CD8-positive, alpha-beta memory T cell (primary cell): ENCODE results near the gene ANKS3. TPM values are rescaled to one million over a fixed set of nuclear protein-coding genes. Genes with fewer than 3 reads are reported as not detected.

Experiments used
- CTCF ChIA-PET: fragments of 350-600 bp; sonication (Branson Sonifier 250); formaldehyde crosslinking; loops from one replicate; lab custom pipeline; 2021; ENCODE audit warnings: antibody characterized with exemption; lab: Charles Lee
- POLR2A ChIA-PET: fragments of 350-600 bp; sonication (Branson Sonifier 250); formaldehyde crosslinking; loops from one replicate; lab custom pipeline; 2021; ENCODE audit warnings: antibody characterized with exemption; lab: Charles Lee
- DNase-seq, 5 donors: peaks; one replicate each; pipeline versions ENCODE4 v3.0.0 to v3.0.0-alpha.2; 2020 to 2022; ENCODE audit warnings: mixed read lengths in 1 of 5
- H3K27ac ChIP-seq: one replicate; pipeline ENCODE4 v1.7.0; 2013; ENCODE audit warnings: low read depth, mild to moderate bottlenecking, low read length, moderate library complexity
- H3K27me3 ChIP-seq: 2 replicates; pipeline ENCODE4 v1.7.0; 2013; ENCODE audit warnings: low read length, mild to moderate bottlenecking; ENCODE audit not compliant: insufficient read depth, poor library complexity, severe bottlenecking
- H3K36me3 ChIP-seq: 2 replicates; pipeline ENCODE4 v1.7.0; 2013; ENCODE audit warnings: mild to moderate bottlenecking, low read length, moderate library complexity; ENCODE audit not compliant: insufficient read depth
- H3K4me1 ChIP-seq: 2 replicates; pipeline ENCODE4 v1.7.0; 2013; ENCODE audit warnings: mild to moderate bottlenecking, low read length, moderate library complexity; ENCODE audit not compliant: insufficient read depth
- H3K4me3 ChIP-seq: 2 replicates; pipeline ENCODE4 v1.7.0; 2013; ENCODE audit warnings: mild to moderate bottlenecking, low read length
- H3K9me3 ChIP-seq: 2 replicates; pipeline ENCODE4 v1.7.0; 2013; ENCODE audit warnings: mild to moderate bottlenecking, low read length
- H3K27ac Mint-ChIP-seq, 8 donors: one replicate each; pipeline ENCODE4 v1.8.0; 2020 to 2021; ENCODE audit warnings: mixed read lengths in 8 of 8, mild to moderate bottlenecking in 6 of 8, inconsistent platforms in 3 of 8, moderate library complexity in 3 of 8
- H3K27me3 Mint-ChIP-seq, 2 donors: one replicate each; pipeline ENCODE4 v1.8.0; 2020 to 2021; ENCODE audit warnings: mixed read lengths in 2 of 2, mild to moderate bottlenecking in 1 of 2, moderate library complexity in 1 of 2
- H3K36me3 Mint-ChIP-seq, 3 donors: one replicate each; pipeline ENCODE4 v1.8.0; 2020 to 2021; ENCODE audit warnings: mixed read lengths in 3 of 3, inconsistent platforms in 1 of 3, mild to moderate bottlenecking in 1 of 3
- H3K4me1 Mint-ChIP-seq, 3 donors: one replicate each; pipeline ENCODE4 v1.8.0; 2020 to 2021; ENCODE audit warnings: mixed read lengths in 3 of 3, inconsistent platforms in 1 of 3, mild to moderate bottlenecking in 1 of 3
- H3K4me3 Mint-ChIP-seq, 7 donors: one replicate each; pipeline ENCODE4 v1.8.0; 2020 to 2021; ENCODE audit warnings: mixed read lengths in 7 of 7, mild to moderate bottlenecking in 6 of 7, moderate library complexity in 4 of 7, inconsistent platforms in 2 of 7
- H3K9me3 Mint-ChIP-seq, 5 donors: one replicate each; pipeline ENCODE4 v1.8.0; 2020 to 2022; ENCODE audit warnings: mixed read lengths in 5 of 5, mild to moderate bottlenecking in 3 of 5, moderate library complexity in 2 of 5, inconsistent platforms in 1 of 5
- polyA plus RNA-seq: library from polyadenylated mRNA; unstranded; fragments of 300-500 nt; fragmentation: Illumina TruSeq; gene quantifications from one replicate; pipeline ENCODE4 v1.2.3, GENCODE V29; 2021
- total RNA-seq, 2 experiments: library from RNA; stranded (reverse); gene quantifications; one replicate each; pipeline ENCODE4 v1.2.3, GENCODE V29; 2021

ANKS3 gene
- total RNA-seq (10 to 100 TPM; 16.9 to 18.5 TPM), polyA plus RNA-seq (4.3 TPM)

- peak within 1 kb of the TSS; percentile 88 for H3K27ac ChIP-seq
- Mint-ChIP-seq H3K36me3 (peaks cover 0 to 22% (median 0%) of the 10 kb centered on the region in 3 donors), H3K4me1 (peaks cover 19 to 33% (median 25%) of the 10 kb centered on the region in 3 donors), H3K27me3 (no peaks in the 10 kb centered on the region), H3K4me3 (peak within 1 kb of the TSS; percentile 86 to 97 (median 91)), H3K9me3 (no peaks in the 10 kb centered on the region), H3K27ac (peak within 1 kb of the TSS; percentile 88 to 99 (median 93))
- H3K4me3 ChIP-seq = peak within 1 kb of the TSS; percentile 99
- H3K36me3 ChIP-seq = peaks cover 6% of the 10 kb centered on the region
- CTCF ChIA-PET = interaction anchor here (0.8 to 2.1 kb wide), 13 partner anchors 10 to 364 kb away, joined by 3 to 12 read pairs (median 4); partner anchors contain the start of genes HMOX2, MGRN1, NAGPA and NUDT16L1
- DNase-seq = peak; percentile 74 to 85 (median 79)
- H3K9me3 ChIP-seq = no peaks in the 10 kb centered on the region
- H3K4me1 ChIP-seq = peaks cover 18% of the 10 kb centered on the region
- H3K27me3 ChIP-seq = no peaks in the 10 kb centered on the region
- POLR2A ChIA-PET = interaction anchor here (0.5 to 2.2 kb wide), 15 partner anchors 14 to 335 kb away, joined by 3 to 27 read pairs (median 4); partner anchors contain the start of genes GLYR1, NAGPA, NUDT16L1 and ROGDI
Measured at GRCh38 chr16:4734063-4734729, at the start of gene ANKS3, which contains the start of gene DNAAF8. ANKS3 (minus strand) TSS chr16:4734271; CDS start chr16:4730149, 4,122 bp downstream. DNAAF8 (plus strand) TSS chr16:4734537; CDS start chr16:4736515, 1,978 bp downstream.

DNA sequence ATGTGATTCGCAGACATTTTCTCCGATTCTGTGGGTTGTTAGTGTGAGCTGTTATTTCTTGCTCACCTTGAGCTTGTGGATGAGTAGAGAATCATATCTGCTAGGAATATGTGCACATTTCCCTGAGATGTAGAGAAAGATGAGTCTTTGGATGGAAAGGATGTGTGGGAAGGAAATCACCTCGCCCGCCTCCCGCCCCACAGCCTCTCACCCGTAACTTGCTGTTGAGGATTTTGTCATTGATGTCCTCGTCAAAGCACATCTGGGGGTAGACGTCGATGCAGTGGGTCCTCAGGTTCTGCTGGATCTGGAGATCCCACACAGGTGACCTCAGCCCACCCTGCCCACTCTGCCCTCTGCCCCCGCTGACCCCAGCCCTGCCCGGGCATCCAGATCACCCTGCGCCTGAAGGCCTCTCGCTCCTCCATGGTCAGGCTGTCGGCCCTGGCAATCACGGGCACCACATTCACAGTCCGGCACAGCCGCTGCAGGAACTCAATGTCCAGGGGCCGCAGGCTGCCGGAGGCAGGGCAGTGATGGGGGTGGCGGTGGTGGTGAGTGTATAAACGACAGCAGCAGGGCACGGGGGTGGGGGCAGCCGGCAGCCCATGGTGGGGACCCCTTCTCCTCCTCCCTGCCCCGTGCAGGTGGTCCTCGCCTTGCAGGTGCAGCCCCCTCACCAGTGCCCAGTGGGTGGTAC lies 49.3 kb upstream of the ANKS3 start:
- Mint-ChIP-seq H3K4me1 (no peaks in the 10 kb centered on the region), H3K27ac (peak overlapping the region in 1 of 8 donors; percentile 13), H3K4me3 (no peak overlapping the region), H3K27me3 (no peaks in the 10 kb centered on the region), H3K9me3 (no peaks in the 10 kb centered on the region), H3K36me3 (no peaks in the 10 kb centered on the region)
- DNase-seq = no peak
- no peaks in the 10 kb centered on the region for H3K36me3 ChIP-seq
- H3K4me1 ChIP-seq = no peaks in the 10 kb centered on the region
- CTCF ChIA-PET = no interaction called here
- no peaks in the 10 kb centered on the region for H3K27me3 ChIP-seq
- no peak overlapping the region for H3K4me3 ChIP-seq
- POLR2A ChIA-PET = no interaction called here
- no peaks in the 10 kb centered on the region for H3K9me3 ChIP-seq
- no peak overlapping the region for H3K27ac ChIP-seq

GRCh38 chr16:4780235-4780634 lies 46.2 kb upstream of the ANKS3 start:
- no peaks in the 10 kb centered on the region for H3K4me1 Mint-ChIP-seq
- H3K27ac Mint-ChIP-seq = no peak overlapping the region
- no peak overlapping the region for H3K4me3 Mint-ChIP-seq
- H3K9me3 Mint-ChIP-seq = no peaks in the 10 kb centered on the region
- DNase-seq = no peak
- POLR2A ChIA-PET = no interaction called here
- Histone ChIP-seq H3K27me3 (no peaks in the 10 kb centered on the region), H3K36me3 (no peaks in the 10 kb centered on the region), H3K27ac (no peak overlapping the region), H3K4me1 (no peaks in the 10 kb centered on the region), H3K9me3 (no peaks in the 10 kb centered on the region), H3K4me3 (no peak overlapping the region)
- H3K36me3 Mint-ChIP-seq = no peaks in the 10 kb centered on the region
- CTCF ChIA-PET = no interaction called here
- H3K27me3 Mint-ChIP-seq = no peaks in the 10 kb centered on the region

GRCh38 chr16:4778050-4778392 lies 44.0 kb upstream of the ANKS3 start:
- Histone ChIP-seq H3K9me3 (no peaks in the 10 kb centered on the region), H3K27me3 (no peaks in the 10 kb centered on the region), H3K27ac (no peak overlapping the region), H3K36me3 (no peaks in the 10 kb centered on the region), H3K4me1 (no peaks in the 10 kb centered on the region), H3K4me3 (no peak overlapping the region)
- ChIA-PET CTCF (no interaction called here), POLR2A (no interaction called here)
- DNase-seq = no peak
- Mint-ChIP-seq H3K27ac (no peak overlapping the region), H3K4me3 (no peak overlapping the region), H3K27me3 (no peaks in the 10 kb centered on the region), H3K4me1 (no peaks in the 10 kb centered on the region), H3K36me3 (no peaks in the 10 kb centered on the region), H3K9me3 (no peaks in the 10 kb centered on the region)

DNA sequence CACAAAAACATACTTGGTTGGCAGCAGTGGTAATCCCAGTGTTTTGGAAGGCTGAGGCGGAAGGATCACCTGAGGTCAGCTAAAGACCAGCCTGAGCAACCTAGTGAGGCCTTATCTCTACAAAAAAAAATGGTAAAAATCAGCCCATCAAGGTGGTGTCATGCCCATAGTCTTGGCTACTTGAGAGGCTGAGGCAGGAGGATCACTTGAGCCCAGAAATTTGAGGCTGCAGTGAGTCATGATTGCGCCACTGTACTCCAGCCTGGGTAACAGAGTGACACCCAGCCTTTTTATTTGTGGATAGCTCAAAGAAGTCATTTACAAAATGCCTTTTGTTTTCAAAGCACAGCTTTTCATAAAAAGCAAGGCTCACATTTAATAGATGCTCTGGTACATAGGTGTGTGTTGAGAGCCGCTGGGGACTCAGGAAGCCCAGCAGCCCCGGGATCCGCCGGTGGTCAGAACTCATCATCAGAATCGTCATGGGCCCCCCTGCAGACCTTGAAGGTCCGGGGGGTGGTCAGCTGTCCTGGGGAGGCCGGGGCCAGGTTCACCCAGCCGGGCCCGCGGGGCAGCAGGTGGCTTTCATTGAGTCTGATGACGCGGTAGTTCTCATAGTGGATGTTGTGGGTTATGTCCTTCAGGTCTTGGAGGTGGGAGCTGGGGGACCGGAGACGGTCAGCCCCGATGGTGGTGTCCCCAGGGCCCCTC lies 43.4 kb upstream of the ANKS3 start:
- no peaks in the 10 kb centered on the region for H3K27me3 ChIP-seq
- ChIA-PET POLR2A (no interaction called here), CTCF (no interaction called here)
- no peaks in the 10 kb centered on the region for H3K4me1 ChIP-seq
- Mint-ChIP-seq H3K4me3 (no peak overlapping the region), H3K9me3 (no peaks in the 10 kb centered on the region), H3K4me1 (no peaks in the 10 kb centered on the region), H3K36me3 (no peaks in the 10 kb centered on the region), H3K27me3 (no peaks in the 10 kb centered on the region), H3K27ac (no peak overlapping the region)
- H3K9me3 ChIP-seq = no peaks in the 10 kb centered on the region
- DNase-seq = no peak
- H3K36me3 ChIP-seq = no peaks in the 10 kb centered on the region
- no peak overlapping the region for H3K27ac ChIP-seq
- H3K4me3 ChIP-seq = no peak overlapping the region

DNA sequence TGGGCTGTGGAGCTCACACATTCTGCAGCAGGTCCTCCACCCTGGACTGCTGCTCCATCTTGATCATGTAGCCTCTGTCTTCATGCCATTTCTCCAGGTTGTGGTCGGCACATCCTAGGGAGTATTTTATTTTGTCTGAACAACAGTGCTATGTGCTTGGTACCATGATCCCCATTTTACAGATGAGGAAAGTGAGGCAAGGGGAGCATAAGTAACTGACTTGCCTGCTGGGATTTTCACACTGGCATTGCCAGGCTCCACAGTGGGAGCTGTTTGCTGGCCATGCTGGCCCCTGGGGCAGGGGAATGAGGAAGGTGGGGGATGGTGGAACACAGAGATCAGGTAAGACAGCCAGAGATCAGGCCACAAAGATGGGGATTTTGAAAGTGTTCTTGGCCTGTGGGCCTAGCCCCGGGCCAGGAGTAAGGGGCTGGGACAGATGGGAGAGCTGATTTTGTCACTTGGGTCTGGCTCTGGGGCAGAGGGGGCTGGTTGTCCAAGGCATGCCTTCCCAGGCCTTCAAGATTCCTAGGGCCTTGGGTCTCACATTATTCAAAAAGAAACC lies 42.2 kb upstream of the ANKS3 start:
- Histone ChIP-seq H3K27ac (no peak overlapping the region), H3K36me3 (no peaks in the 10 kb centered on the region), H3K27me3 (no peaks in the 10 kb centered on the region), H3K4me3 (no peak overlapping the region), H3K4me1 (no peaks in the 10 kb centered on the region), H3K9me3 (no peaks in the 10 kb centered on the region)
- ChIA-PET CTCF (interaction anchor here (0.7 kb wide), 1 partner anchor 139 kb away, joined by 3 read pairs; no protein-coding TSS in a partner anchor), POLR2A (no interaction called here)
- no peak overlapping the region for H3K4me3 Mint-ChIP-seq
- no peak overlapping the region for H3K27ac Mint-ChIP-seq
- DNase-seq = no peak
- H3K4me1 Mint-ChIP-seq = no peaks in the 10 kb centered on the region
- H3K9me3 Mint-ChIP-seq = no peaks in the 10 kb centered on the region
- H3K36me3 Mint-ChIP-seq = no peaks in the 10 kb centered on the region
- no peaks in the 10 kb centered on the region for H3K27me3 Mint-ChIP-seq

DNA sequence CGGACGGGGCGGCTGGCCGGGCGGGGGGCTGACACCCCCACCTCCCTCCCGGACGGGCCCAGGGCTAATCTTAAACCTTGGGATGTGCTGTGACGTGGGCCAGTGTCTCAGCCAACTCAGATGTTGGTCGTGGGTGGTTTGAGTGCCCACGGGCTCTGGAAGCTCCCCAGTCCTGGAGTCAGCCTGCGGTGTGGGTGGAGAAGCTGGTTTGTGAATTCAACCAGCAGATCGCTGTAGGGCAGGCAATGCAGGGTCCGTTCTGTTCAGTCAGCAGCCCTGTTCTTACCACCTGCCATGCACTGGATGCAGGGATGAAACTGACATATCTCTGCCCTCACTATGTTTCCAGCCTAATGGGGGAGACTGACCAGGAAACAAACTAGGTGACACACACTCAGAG lies 40.9 kb upstream of the ANKS3 start:
- no peaks in the 10 kb centered on the region for H3K27me3 ChIP-seq
- H3K4me3 Mint-ChIP-seq = no peak overlapping the region
- H3K27ac ChIP-seq = no peak overlapping the region
- H3K9me3 ChIP-seq = no peaks in the 10 kb centered on the region
- H3K4me1 ChIP-seq = no peaks in the 10 kb centered on the region
- H3K36me3 Mint-ChIP-seq = no peaks in the 10 kb centered on the region
- no peaks in the 10 kb centered on the region for H3K27me3 Mint-ChIP-seq
- H3K27ac Mint-ChIP-seq = no peak overlapping the region
- H3K4me3 ChIP-seq = no peak overlapping the region
- no peak for DNase-seq
- CTCF ChIA-PET = no interaction called here
- no peaks in the 10 kb centered on the region for H3K9me3 Mint-ChIP-seq
- POLR2A ChIA-PET = no interaction called here
- no peaks in the 10 kb centered on the region for H3K36me3 ChIP-seq
- H3K4me1 Mint-ChIP-seq = no peaks in the 10 kb centered on the region
